IMR-90 (cell line): ENCODE results near the gene POLA2. TPM values are rescaled to one million over a fixed set of nuclear protein-coding genes. Genes with fewer than 3 reads are reported as not detected.

Experiments used
- ATAC-seq: fragments of 200-7000 bp; cut with Tn5 transposase; 2 replicates; pipeline ENCODE4 v1.9.1; 2020; ENCODE audit warnings: low read depth, mild to moderate bottlenecking, moderate library complexity
- BruUV-seq: library from RNA; stranded (reverse); fragments of 400-500 nt; replicated peaks from 2 replicates; lab custom pipeline; 2021; lab: Mats Ljungman, UMichigan
- CTCF ChIA-PET: fragments of 300-600 bp; formaldehyde crosslinking; extraction: SDS; loops from one replicate; lab custom pipeline; 2021; ENCODE audit warnings: antibody characterized with exemption; lab: Yijun Ruan, JAX
- POLR2A ChIA-PET: fragments of 300-600 bp; sonication (Branson Sonifier 250); formaldehyde crosslinking; loops from one replicate; lab custom pipeline; 2022; ENCODE audit warnings: antibody characterized with exemption; ENCODE audit not compliant: unreplicated experiment; lab: Charles Lee
- DNase-seq: peaks from one replicate; pipeline ENCODE4 v3.0.0; 2013
- H2AFZ ChIP-seq: replicated peaks from 2 replicates; pipeline ENCODE3; 2013; ENCODE audit warnings: low read length, mild to moderate bottlenecking; ENCODE audit not compliant: poor library complexity
- H2AK5ac ChIP-seq: 2 replicates; pipeline ENCODE4 v1.6.1; 2013; ENCODE audit warnings: low read depth, low read length, inconsistent platforms
- H2AK9ac ChIP-seq: replicated peaks from 2 replicates; pipeline ENCODE3; 2013; ENCODE audit warnings: mild to moderate bottlenecking, low read depth, low read length, moderate library complexity; ENCODE audit not compliant: poor library complexity
- H2BK120ac ChIP-seq: 2 replicates; pipeline ENCODE4 v1.6.1; 2013; ENCODE audit warnings: low read depth, low read length, inconsistent platforms
- H2BK15ac ChIP-seq: 3 replicates; pipeline ENCODE4 v1.6.1; 2013; ENCODE audit warnings: low read depth, low read length, inconsistent platforms
- H2BK20ac ChIP-seq: 2 replicates; pipeline ENCODE4 v1.6.1; 2013; ENCODE audit warnings: low read depth, mild to moderate bottlenecking, inconsistent platforms, low read length, moderate library complexity
- H2BK5ac ChIP-seq: 2 replicates; pipeline ENCODE4 v1.6.1; 2013; ENCODE audit warnings: mild to moderate bottlenecking, low read depth, low read length, inconsistent platforms; ENCODE audit not compliant: poor library complexity, severe bottlenecking
- H3K14ac ChIP-seq: replicated peaks from 2 replicates; pipeline ENCODE4 v1.6.1; 2013; ENCODE audit warnings: low read depth, low read length, inconsistent platforms
- H3K18ac ChIP-seq: 2 replicates; pipeline ENCODE4 v1.6.1; 2013; ENCODE audit warnings: low read depth, low read length, control low read depth
- H3K23ac ChIP-seq: 2 replicates; pipeline ENCODE4 v1.6.1; 2013; ENCODE audit warnings: low read depth, low read length, inconsistent platforms
- H3K27ac ChIP-seq: 2 replicates; pipeline ENCODE4 v1.5.1; 2013; ENCODE audit warnings: mild to moderate bottlenecking, control low read depth, low read length; ENCODE audit not compliant: insufficient read depth
- H3K27me3 ChIP-seq: 2 replicates; pipeline ENCODE4 v1.6.1; 2013; ENCODE audit warnings: low read length; ENCODE audit not compliant: control insufficient read depth, insufficient read depth
- H3K36me3 ChIP-seq: 2 replicates; pipeline ENCODE4 v1.6.1; 2013; ENCODE audit warnings: low read length, mixed read lengths; ENCODE audit not compliant: control insufficient read depth, insufficient read depth
- H3K4ac ChIP-seq: 2 replicates; pipeline ENCODE4 v1.6.1; 2013; ENCODE audit warnings: low read depth, low read length, inconsistent platforms
- H3K4me1 ChIP-seq: 2 replicates; pipeline ENCODE4 v1.6.1; 2013; ENCODE audit warnings: low read length, mixed read lengths; ENCODE audit not compliant: control insufficient read depth, insufficient read depth
- H3K4me2 ChIP-seq: 2 replicates; pipeline ENCODE4 v1.6.1; 2013; ENCODE audit warnings: low read depth, mild to moderate bottlenecking, control low read depth, low read length, moderate library complexity
- H3K4me3 ChIP-seq: 2 replicates; pipeline ENCODE4 v1.5.1; 2013; ENCODE audit warnings: low read depth, mild to moderate bottlenecking, control low read depth, low read length, moderate library complexity; ENCODE audit not compliant: insufficient read depth
- H3K56ac ChIP-seq: 2 replicates; pipeline ENCODE4 v1.6.1; 2013; ENCODE audit warnings: low read length, inconsistent platforms; ENCODE audit not compliant: insufficient read depth; ENCODE audit errors: extremely low read depth
- H3K79me1 ChIP-seq, 2 experiments: 2 replicates each; pipeline ENCODE4 v1.6.1; 2013; ENCODE audit warnings: low read length in 2 of 2, inconsistent platforms in 1 of 2, low read depth in 1 of 2
- H3K9ac ChIP-seq: 2 replicates; pipeline ENCODE4 v1.6.1; 2013; ENCODE audit warnings: low read depth, low read length, control low read depth
- H3K9me1 ChIP-seq: 2 replicates; pipeline ENCODE4 v1.6.1; 2013; ENCODE audit warnings: low read length, inconsistent platforms; ENCODE audit not compliant: insufficient read depth
- H3K9me3 ChIP-seq: 2 replicates; pipeline ENCODE4 v1.6.1; 2013; ENCODE audit warnings: low read length; ENCODE audit not compliant: control insufficient read depth, insufficient read depth
- H4K20me1 ChIP-seq: 2 replicates; pipeline ENCODE4 v1.6.1; 2013; ENCODE audit warnings: low read length, inconsistent platforms; ENCODE audit not compliant: insufficient read depth
- H4K5ac ChIP-seq: 2 replicates; pipeline ENCODE4 v1.6.1; 2013; ENCODE audit warnings: mild to moderate bottlenecking, low read depth, low read length, control low read depth
- H4K8ac ChIP-seq, 2 experiments: 2 replicates each; pipeline ENCODE4 v1.6.1; 2013; ENCODE audit warnings: low read depth in 2 of 2, low read length in 2 of 2, control low read depth in 1 of 2, inconsistent platforms in 1 of 2
- H4K91ac ChIP-seq: 2 replicates; pipeline ENCODE4 v1.6.1; 2013; ENCODE audit warnings: low read depth, low read length, inconsistent platforms; ENCODE audit not compliant: insufficient read depth
- RCOR1 ChIP-seq: IDR thresholded peaks from 2 replicates; pipeline ENCODE4 v1.6.1; 2012; ENCODE audit warnings: mild to moderate bottlenecking, low read length, improper control_type of control experiment; ENCODE audit not compliant: insufficient replicate concordance
- SMC3 ChIP-seq: fragments of 150-350 bp; IDR thresholded peaks from 2 replicates; pipeline ENCODE4 v1.6.1; 2016; ENCODE audit warnings: low read depth, mild to moderate bottlenecking, antibody characterized with exemption, low read length, moderate library complexity
- WGBS, 2 experiments: methylation state at CpG; one replicate each; pipeline versions ENCODE4 v1.1.5 to v1.1.7; 2013; ENCODE audit warnings: missing lambda C conversion rate in 2 of 2; ENCODE audit not compliant: insufficient read length in 1 of 2; ENCODE audit errors: extremely low coverage in 2 of 2; 5-methylcytosine and 5-hydroxymethylcytosine counted together
- dilution Hi-C: fragments of 300-500 bp; cut with HindIII; formaldehyde crosslinking; loops from one replicate; pipeline ENCODE4 v1.14.3; 2018; ENCODE audit warnings: low sequenced_read_pairs; ENCODE audit not compliant: unreplicated experiment
- in situ Hi-C: fragments of 300-500 bp; cut with MboI; formaldehyde crosslinking; loops from 3 replicates; pipeline ENCODE4 v1.14.3; 2019; ENCODE audit warnings: low sequenced_read_pairs, inconsistent platforms, mixed read lengths
- intact Hi-C: fragments of 100-400 bp; cut with micrococcal nuclease; formaldehyde crosslinking; loops from 2 replicates; pipeline ENCODE4 v1.10.0; 2022
- polyA plus RNA-seq, 3 experiments: library from polyadenylated mRNA; depleted of rRNA; stranded (reverse); fragments of >200 nt; gene quantifications; 2 replicates each; pipeline ENCODE4 v1.2.3, GENCODE V29; 2012; ENCODE audit warnings: low replicate concordance in 1 of 3
- total RNA-seq: library from RNA; depleted of rRNA; stranded (reverse); fragments of >200 nt; gene quantifications from 2 replicates; pipeline ENCODE4 v1.2.3, GENCODE V29; 2012
- TF ChIP-seq, protein P1 (sequence below): fragments of 150-350 bp; IDR thresholded peaks from 2 replicates; pipeline ENCODE4 v1.6.1; 2016; ENCODE audit warnings: low read depth, mild to moderate bottlenecking, low read length, moderate library complexity, borderline replicate concordance

The POLA2 gene
- total and polyA plus RNA-seq, 2 of the 4 experiments (the other 2 are of a cell fraction) = 14.2 to 17.3 TPM

DNA sequence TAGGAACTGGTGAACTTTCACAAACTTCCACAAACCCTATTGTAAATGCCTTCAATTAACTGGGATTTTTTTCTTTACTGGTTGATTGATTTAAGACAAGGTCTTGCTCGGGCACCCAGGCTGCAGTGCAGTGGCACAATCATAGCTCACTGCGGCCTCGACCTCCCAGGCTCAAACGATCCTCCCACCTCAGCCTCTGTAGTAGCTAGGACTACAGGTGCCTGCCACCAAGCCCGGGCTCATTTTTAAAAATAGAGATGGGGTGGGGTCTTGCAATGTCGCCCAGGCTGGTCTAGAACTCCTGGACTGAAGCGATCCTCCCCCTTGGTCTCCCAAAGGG is 35.7 kb upstream of the POLA2 start:
- H3K4me2 ChIP-seq = peak overlapping the region; percentile 49
- BruUV-seq = no TSS peak

More for the DNA sequence above, 35.7 kb upstream of the POLA2 start:
- H3K56ac ChIP-seq = no peak overlapping the region
- no peak overlapping the region for H3K18ac ChIP-seq
- no peak overlapping the region for H2BK5ac ChIP-seq
- no peak for DNase-seq
- H2BK120ac ChIP-seq = 0 out of 2 replicates have a peak overlapping the region, but pooled peaks have one; percentile 42
- H3K4me1 ChIP-seq = peaks cover 10% of the 10 kb centered on the region
- no peaks in the 10 kb centered on the region for H4K20me1 ChIP-seq
- 0 out of 2 replicates have a peak overlapping the region, but pooled peaks have one; percentile 2 for H2AK5ac ChIP-seq
- no peaks in the 10 kb centered on the region for H3K27me3 ChIP-seq
- 0 out of 2 replicates have a peak overlapping the region, but pooled peaks have one; percentile 20 for H2BK20ac ChIP-seq
- peak overlapping the region; percentile 63 for H3K4ac ChIP-seq
- ATAC-seq = no peak
- no CpG with 5 or more reads among the region's 7 CpGs for WGBS, 2 experiments
- H3K27ac ChIP-seq = no peak overlapping the region
- H3K14ac ChIP-seq = 0 out of 2 replicates have a peak overlapping the region, but pooled peaks have one; percentile 11
- H3K79me1 ChIP-seq = no peaks in the 10 kb centered on the region
- no peak overlapping the region for H4K5ac ChIP-seq
- in situ Hi-C loops = no loop called here
- no peak overlapping the region for H2BK15ac ChIP-seq
- no peak for TF ChIP-seq RCOR1
- no peak for TF ChIP-seq SMC3
- TF ChIP-seq, protein P1, sequence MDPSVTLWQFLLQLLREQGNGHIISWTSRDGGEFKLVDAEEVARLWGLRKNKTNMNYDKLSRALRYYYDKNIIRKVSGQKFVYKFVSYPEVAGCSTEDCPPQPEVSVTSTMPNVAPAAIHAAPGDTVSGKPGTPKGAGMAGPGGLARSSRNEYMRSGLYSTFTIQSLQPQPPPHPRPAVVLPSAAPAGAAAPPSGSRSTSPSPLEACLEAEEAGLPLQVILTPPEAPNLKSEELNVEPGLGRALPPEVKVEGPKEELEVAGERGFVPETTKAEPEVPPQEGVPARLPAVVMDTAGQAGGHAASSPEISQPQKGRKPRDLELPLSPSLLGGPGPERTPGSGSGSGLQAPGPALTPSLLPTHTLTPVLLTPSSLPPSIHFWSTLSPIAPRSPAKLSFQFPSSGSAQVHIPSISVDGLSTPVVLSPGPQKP = no peak
- H3K36me3 ChIP-seq = peaks cover 1% of the 10 kb centered on the region; the same call in 1 of the 2 replicates
- POLR2A ChIA-PET = no interaction called here
- H3K4me3 ChIP-seq = no peak overlapping the region; the same call in 1 of the 2 replicates
- H2AK9ac ChIP-seq = peak overlapping the region; percentile 76
- H2AFZ ChIP-seq = peak overlapping the region; percentile 95
- H3K9me3 ChIP-seq = no peaks in the 10 kb centered on the region
- no peak overlapping the region for H4K91ac ChIP-seq
- H3K9ac ChIP-seq = no peak overlapping the region
- dilution Hi-C loops = no loop called here
- CTCF ChIA-PET = interaction anchor here (1.1 to 1.9 kb wide), 4 partner anchors 21 to 104 kb away, joined by 3 to 8 read pairs (median 4); no protein-coding TSS in a partner anchor
- H3K9me1 ChIP-seq = peaks cover 11% of the 10 kb centered on the region; the same call in 1 of the 2 replicates
- intact Hi-C loops = no loop called here
- peak overlapping the region; percentile 45 to 76; a peak in 3 of 4 replicates for H4K8ac ChIP-seq
- H3K23ac ChIP-seq = no peak overlapping the region; the same call in 1 of the 2 replicates
